ENCODE measurements around the gene MAP3K19. TPM values are rescaled to one million over a fixed set of nuclear protein-coding genes. Genes with fewer than 3 reads are reported as not detected.

MAP3K19 gene
- total and polyA plus RNA-seq, 10 of the 15 experiments (the other 5 are each of a cell fraction or from before 2014, with no cell fraction given): 0.05 TPM; not detected in 9

DNA sequence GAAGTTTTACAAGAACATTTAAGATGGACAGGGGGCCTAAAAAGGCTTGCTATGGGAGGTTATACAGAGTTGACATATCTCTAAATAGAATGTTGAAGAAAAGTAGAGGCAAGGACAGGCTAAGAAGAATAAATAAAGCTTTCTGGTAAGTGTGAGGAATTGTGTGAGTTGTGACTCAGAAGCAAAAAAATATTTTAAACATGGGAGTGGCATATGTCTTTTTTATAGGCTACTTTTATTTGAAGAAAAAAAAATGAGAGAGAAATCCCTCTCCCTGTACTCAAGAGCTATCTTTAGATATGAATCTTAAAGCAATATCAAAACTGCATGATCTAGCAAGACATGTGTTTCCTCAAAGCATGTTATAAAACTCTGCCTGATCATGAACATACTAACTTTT is 45.9 kb upstream of the MAP3K19 start:
- no peaks in the 10 kb centered on the region for H4K20me1 ChIP-seq (ENCODE audit: control insufficient read depth, insufficient read depth)
- H3K36me3 ChIP-seq (ENCODE audit: control insufficient read depth in 2 of 2, insufficient read depth in 2 of 2, low read length in 1 of 2): peaks cover 0 to 10% of the 10 kb centered on the region in 2 experiments; a peak in 2 of 4 replicates
- CTCF ChIA-PET: interaction anchor here (0.9 to 1.1 kb wide), 2 partner anchors 104 to 617 kb away, joined by 3 read pairs; no protein-coding TSS in a partner anchor
- no peak overlapping the region for H3K27ac ChIP-seq (ENCODE audit: control insufficient read depth, insufficient read depth)
- no peaks in the 10 kb centered on the region for H3K4me1 ChIP-seq (ENCODE audit: control insufficient read depth, insufficient read depth, low read length)
- H3K4me2 ChIP-seq (ENCODE audit: control insufficient read depth, insufficient read depth): no peak overlapping the region
- in situ Hi-C loops (cut with MboI) (no loop called here), intact Hi-C loops (cut with micrococcal nuclease; ENCODE audit: unreplicated experiment) (no loop called here)
- ATAC-seq (no peak), FAIRE-seq (no peak), DNase-seq (ENCODE audit: low read depth, low spot score) (no peak)
- no peaks in the 10 kb centered on the region for H3K27me3 ChIP-seq (replicated peaks in 1 of 2; ENCODE audit: control insufficient read depth in 2 of 2, insufficient read depth in 2 of 2, low read length in 1 of 2)
- H3K9ac ChIP-seq (ENCODE audit: control insufficient read depth, insufficient read depth, low read length): no peak overlapping the region
- no peaks in the 10 kb centered on the region for H3K79me2 ChIP-seq (ENCODE audit: control insufficient read depth, insufficient read depth, low read length)
- POLR2A ChIA-PET: no interaction called here
- H2AFZ ChIP-seq (ENCODE audit: control insufficient read depth, low read depth, low read length): no peak overlapping the region
- BruUV-seq (replicated peaks): no TSS peak
- SMC1A ChIA-PET (ENCODE audit: uncharacterized antibody, unreplicated experiment): interaction anchor here (0.8 to 1.4 kb wide), 3 partner anchors 12 to 565 kb away, joined by 3 to 5 read pairs (median 3); no protein-coding TSS in a partner anchor
- no peak for TF ChIP-seq NFYB (IDR thresholded peaks at IDR 0.05; ENCODE audit: insufficient read depth, low read depth, low read length)
- no peak for TF ChIP-seq ZNF217 (IDR thresholded peaks at IDR 0.05)
- TF ChIP-seq, protein P1, sequence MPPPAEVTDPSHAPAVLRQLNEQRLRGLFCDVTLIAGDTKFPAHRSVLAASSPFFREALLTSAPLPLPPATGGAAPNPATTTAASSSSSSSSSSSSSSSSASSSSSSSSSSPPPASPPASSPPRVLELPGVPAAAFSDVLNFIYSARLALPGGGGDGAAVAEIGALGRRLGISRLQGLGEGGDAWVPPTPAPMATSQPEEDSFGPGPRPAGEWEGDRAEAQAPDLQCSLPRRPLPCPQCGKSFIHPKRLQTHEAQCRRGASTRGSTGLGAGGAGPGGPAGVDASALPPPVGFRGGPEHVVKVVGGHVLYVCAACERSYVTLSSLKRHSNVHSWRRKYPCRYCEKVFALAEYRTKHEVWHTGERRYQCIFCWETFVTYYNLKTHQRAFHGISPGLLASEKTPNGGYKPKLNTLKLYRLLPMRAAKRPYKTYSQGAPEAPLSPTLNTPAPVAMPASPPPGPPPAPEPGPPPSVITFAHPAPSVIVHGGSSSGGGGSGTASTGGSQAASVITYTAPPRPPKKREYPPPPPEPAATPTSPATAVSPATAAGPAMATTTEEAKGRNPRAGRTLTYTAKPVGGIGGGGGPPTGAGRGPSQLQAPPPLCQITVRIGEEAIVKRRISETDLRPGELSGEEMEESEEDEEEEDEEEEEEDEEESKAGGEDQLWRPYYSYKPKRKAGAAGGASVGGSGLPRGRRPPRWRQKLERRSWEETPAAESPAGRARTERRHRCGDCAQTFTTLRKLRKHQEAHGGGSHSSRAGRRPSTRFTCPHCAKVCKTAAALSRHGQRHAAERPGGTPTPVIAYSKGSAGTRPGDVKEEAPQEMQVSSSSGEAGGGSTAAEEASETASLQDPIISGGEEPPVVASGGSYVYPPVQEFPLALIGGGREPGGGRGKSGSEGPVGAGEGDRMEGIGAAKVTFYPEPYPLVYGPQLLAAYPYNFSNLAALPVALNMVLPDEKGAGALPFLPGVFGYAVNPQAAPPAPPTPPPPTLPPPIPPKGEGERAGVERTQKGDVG (CRISPR knock-in tag; IDR thresholded peaks at IDR 0.05): no peak
- TF ChIP-seq LARP7 (IDR thresholded peaks at IDR 0.05): no peak
- TF ChIP-seq EGR1 (IDR thresholded peaks at IDR 0.05; ENCODE audit: borderline replicate concordance in 1 of 2, low read depth in 2 of 2, low read length in 2 of 2): no peak
- TF ChIP-seq RCOR1 (conservative IDR thresholded peaks at IDR 0.05; ENCODE audit: low read depth, low read length): no peak
- TF ChIP-seq FOXK2 (IDR thresholded peaks at IDR 0.05): no peak
- no peak for TF ChIP-seq NFYA (IDR thresholded peaks at IDR 0.05; ENCODE audit: borderline replicate concordance, low read depth, low read length)
- no peak for TF ChIP-seq NFXL1 (IDR thresholded peaks at IDR 0.05; ENCODE audit: borderline replicate concordance)
- no peak for TF ChIP-seq HDGF (IDR thresholded peaks at IDR 0.05)
- no peak for TF ChIP-seq PML (IDR thresholded peaks at IDR 0.05; ENCODE audit: low read length)
- TF ChIP-seq, protein P2, sequence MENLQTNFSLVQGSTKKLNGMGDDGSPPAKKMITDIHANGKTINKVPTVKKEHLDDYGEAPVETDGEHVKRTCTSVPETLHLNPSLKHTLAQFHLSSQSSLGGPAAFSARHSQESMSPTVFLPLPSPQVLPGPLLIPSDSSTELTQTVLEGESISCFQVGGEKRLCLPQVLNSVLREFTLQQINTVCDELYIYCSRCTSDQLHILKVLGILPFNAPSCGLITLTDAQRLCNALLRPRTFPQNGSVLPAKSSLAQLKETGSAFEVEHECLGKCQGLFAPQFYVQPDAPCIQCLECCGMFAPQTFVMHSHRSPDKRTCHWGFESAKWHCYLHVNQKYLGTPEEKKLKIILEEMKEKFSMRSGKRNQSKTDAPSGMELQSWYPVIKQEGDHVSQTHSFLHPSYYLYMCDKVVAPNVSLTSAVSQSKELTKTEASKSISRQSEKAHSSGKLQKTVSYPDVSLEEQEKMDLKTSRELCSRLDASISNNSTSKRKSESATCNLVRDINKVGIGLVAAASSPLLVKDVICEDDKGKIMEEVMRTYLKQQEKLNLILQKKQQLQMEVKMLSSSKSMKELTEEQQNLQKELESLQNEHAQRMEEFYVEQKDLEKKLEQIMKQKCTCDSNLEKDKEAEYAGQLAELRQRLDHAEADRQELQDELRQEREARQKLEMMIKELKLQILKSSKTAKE (IDR thresholded peaks at IDR 0.05; ENCODE audit: low read depth, poor library complexity, severe bottlenecking): no peak
- no peak for TF ChIP-seq SMARCA5 (IDR thresholded peaks at IDR 0.05)
- TF ChIP-seq BRCA1 (IDR thresholded peaks at IDR 0.05; ENCODE audit: low read depth, low read length): no peak
- peaks cover 2% of the 10 kb centered on the region; the same call in 2 of the 3 replicates for H3K9me3 ChIP-seq (replicated peaks; ENCODE audit: control insufficient read depth, insufficient read depth, low read length)
- RAD21 ChIA-PET (ENCODE audit: unreplicated experiment): no interaction called here
- H3K4me3 ChIP-seq: no peak overlapping the region

Measured in GM12878 (cell line).